Mesenchymal stem cell (in vitro differentiated cells and primary cell): ENCODE data around the gene BSND.

Source experiments
- DNase-seq: peaks from one replicate; pipeline ENCODE4 v3.0.0-alpha.2; 2013
- H2AFZ ChIP-seq: one replicate; pipeline ENCODE4 v1.6.1; 2013; ENCODE audit warnings: low read depth, mild to moderate bottlenecking, control low read depth, inconsistent platforms, low read length, moderate library complexity
- H2AK5ac ChIP-seq: 2 replicates; pipeline ENCODE4 v1.6.1; 2013; ENCODE audit warnings: low read length, moderate library complexity, mild to moderate bottlenecking, inconsistent platforms; ENCODE audit not compliant: severe bottlenecking
- H2BK120ac ChIP-seq: one replicate; pipeline ENCODE4 v1.6.1; 2013; ENCODE audit warnings: low read depth, mild to moderate bottlenecking, inconsistent platforms, low read length, moderate library complexity
- H2BK12ac ChIP-seq, 2 experiments: one replicate each; pipeline ENCODE4 v1.6.1; 2013; ENCODE audit warnings: inconsistent platforms in 2 of 2, low read length in 2 of 2, mild to moderate bottlenecking in 2 of 2, moderate library complexity in 2 of 2, control low read depth in 1 of 2
- H2BK15ac ChIP-seq: one replicate; pipeline ENCODE4 v1.6.1; 2013; ENCODE audit warnings: mild to moderate bottlenecking, low read depth, inconsistent platforms; ENCODE audit not compliant: poor library complexity, severe bottlenecking
- H2BK5ac ChIP-seq: 2 replicates; pipeline ENCODE4 v1.6.1; 2013; ENCODE audit warnings: low read depth, mild to moderate bottlenecking, low read length, control low read depth, inconsistent platforms; ENCODE audit not compliant: poor library complexity, severe bottlenecking
- H3K14ac ChIP-seq, 2 experiments: one replicate each; pipeline ENCODE4 v1.6.1; 2013; ENCODE audit warnings: inconsistent platforms in 2 of 2, low read length in 2 of 2, control low read depth in 1 of 2, mild to moderate bottlenecking in 1 of 2, moderate library complexity in 1 of 2
- H3K18ac ChIP-seq, 2 experiments: one replicate each; pipeline ENCODE4 v1.6.1; 2013; ENCODE audit warnings: inconsistent platforms in 2 of 2, low read length in 2 of 2, control low read depth in 1 of 2, low read depth in 1 of 2, mild to moderate bottlenecking in 1 of 2
- H3K23ac ChIP-seq, 2 experiments: one replicate each; pipeline ENCODE4 v1.6.1; 2013; ENCODE audit warnings: inconsistent platforms in 2 of 2, low read length in 2 of 2, mild to moderate bottlenecking in 2 of 2, moderate library complexity in 2 of 2, control low read depth in 1 of 2
- H3K27ac ChIP-seq: 2 replicates; pipeline ENCODE4 v1.5.1; 2013; ENCODE audit warnings: mild to moderate bottlenecking, moderate library complexity, low read length, control low read depth, inconsistent platforms; ENCODE audit not compliant: poor library complexity, severe bottlenecking
- H3K27me3 ChIP-seq, 2 experiments: 2 replicates each; pipeline versions ENCODE4 v1.6.1 to v1.7.0; 2013; ENCODE audit warnings: low read length in 2 of 2, mild to moderate bottlenecking in 2 of 2, moderate library complexity in 2 of 2, control low read depth in 1 of 2, inconsistent platforms in 1 of 2; ENCODE audit not compliant: control insufficient read depth in 1 of 2, insufficient read depth in 1 of 2
- H3K36me3 ChIP-seq, 2 experiments: 2 replicates each; pipeline versions ENCODE4 v1.6.1 to v1.7.0; 2013; ENCODE audit warnings: low read length in 2 of 2, control low read depth in 1 of 2, inconsistent platforms in 1 of 2, low read depth in 1 of 2, mild to moderate bottlenecking in 1 of 2; ENCODE audit not compliant: insufficient read depth in 2 of 2, control insufficient read depth in 1 of 2
- H3K4ac ChIP-seq, 2 experiments: one replicate each; pipeline ENCODE4 v1.6.1; 2013; ENCODE audit warnings: inconsistent platforms in 2 of 2, low read length in 2 of 2, mild to moderate bottlenecking in 2 of 2, moderate library complexity in 2 of 2, control low read depth in 1 of 2, low read depth in 1 of 2
- H3K4me1 ChIP-seq: 2 replicates; pipeline ENCODE4 v1.6.1; 2013; ENCODE audit warnings: low read depth, low read length, control low read depth; ENCODE audit not compliant: control insufficient read depth, insufficient read depth
- H3K4me2 ChIP-seq: 2 replicates; pipeline ENCODE4 v1.6.1; 2013; ENCODE audit warnings: low read length, mild to moderate bottlenecking, inconsistent platforms; ENCODE audit not compliant: poor library complexity, severe bottlenecking
- H3K4me3 ChIP-seq, 2 experiments: 2 replicates each; pipeline versions ENCODE4 v1.5.1 to v1.7.0; 2013; ENCODE audit warnings: low read length in 2 of 2, mild to moderate bottlenecking in 2 of 2, control low read depth in 1 of 2, low read depth in 1 of 2; ENCODE audit not compliant: insufficient read depth in 1 of 2
- H3K79me1 ChIP-seq: replicated peaks from 2 replicates; pipeline ENCODE4 v1.6.1; 2013; ENCODE audit warnings: mild to moderate bottlenecking, control low read depth, low read length, inconsistent platforms; ENCODE audit not compliant: poor library complexity, severe bottlenecking
- H3K9ac ChIP-seq: 2 replicates; pipeline ENCODE4 v1.7.0; 2013; ENCODE audit warnings: mild to moderate bottlenecking, low read length, moderate library complexity
- H3K9me3 ChIP-seq: 2 replicates; pipeline ENCODE4 v1.7.0; 2013; ENCODE audit warnings: mild to moderate bottlenecking, low read length; ENCODE audit not compliant: control insufficient read depth
- H4K8ac ChIP-seq: one replicate; pipeline ENCODE4 v1.6.1; 2013; ENCODE audit warnings: inconsistent platforms, mild to moderate bottlenecking, low read length, moderate library complexity
- H4K91ac ChIP-seq: one replicate; pipeline ENCODE4 v1.6.1; 2013; ENCODE audit warnings: mild to moderate bottlenecking, low read length, inconsistent platforms
- WGBS: methylation state at CpG from one replicate; pipeline ENCODE4 v1.1.7; 2013; ENCODE audit warnings: mixed read lengths; 5-methylcytosine and 5-hydroxymethylcytosine counted together

Gene BSND

GRCh38 chr1:54989473-54989872, 9.3 kb upstream of the BSND start:
- Histone ChIP-seq H2BK12ac (no peak overlapping the region), H2AFZ (no peak overlapping the region), H2AK5ac (peak overlapping the region; percentile 70), H2BK120ac (no peak overlapping the region), H2BK5ac (no peak overlapping the region), H3K4me3 (no peak overlapping the region), H3K9me3 (no peaks in the 10 kb centered on the region), H3K27me3 (peaks cover 0 to 5% of the 10 kb centered on the region in 2 experiments), H3K36me3 (peaks cover 0 to 4% of the 10 kb centered on the region in 2 experiments), H3K4ac (no peak overlapping the region), H3K23ac (no peak overlapping the region), H3K18ac (no peak overlapping the region), H4K8ac (no peak overlapping the region), H3K14ac (peak overlapping the region in 1 of 2 experiments; percentile 31), H3K79me1 (no peaks in the 10 kb centered on the region), H3K27ac (no peak overlapping the region), H3K4me1 (peaks cover 16% of the 10 kb centered on the region), H4K91ac (no peak overlapping the region), H3K4me2 (no peak overlapping the region), H2BK15ac (no peak overlapping the region), H3K9ac (no peak overlapping the region)
- DNase-seq, result no peak
- WGBS, result 90% methylated on average over 8 of the region's 8 CpGs

GRCh38 chr1:54989968-54990810, 8.5 kb upstream of the BSND start:
- H3K27me3 ChIP-seq, result peaks cover 4 to 9% of the 10 kb centered on the region in 2 experiments
- H3K79me1 ChIP-seq, result no peaks in the 10 kb centered on the region
- H3K14ac ChIP-seq, result peak overlapping the region in 1 of 2 experiments; percentile 27
- no peak overlapping the region for H2BK12ac ChIP-seq
- H2BK5ac ChIP-seq, result no peak overlapping the region
- H3K4me1 ChIP-seq, result peaks cover 16% of the 10 kb centered on the region
- H4K91ac ChIP-seq, result no peak overlapping the region
- no peak overlapping the region for H3K18ac ChIP-seq
- no peak overlapping the region for H3K4ac ChIP-seq
- peaks cover 0 to 4% of the 10 kb centered on the region in 2 experiments for H3K36me3 ChIP-seq
- no peaks in the 10 kb centered on the region for H3K9me3 ChIP-seq
- no peak overlapping the region for H2AFZ ChIP-seq
- no peak overlapping the region for H4K8ac ChIP-seq
- H3K4me2 ChIP-seq, result no peak overlapping the region
- H2BK120ac ChIP-seq, result no peak overlapping the region
- no peak overlapping the region for H2AK5ac ChIP-seq
- DNase-seq, result no peak
- H3K4me3 ChIP-seq, result no peak overlapping the region
- H2BK15ac ChIP-seq, result no peak overlapping the region
- H3K9ac ChIP-seq, result no peak overlapping the region
- no peak overlapping the region for H3K23ac ChIP-seq
- no peak overlapping the region for H3K27ac ChIP-seq
- WGBS, result 74% methylated on average over 11 of the region's 13 CpGs

GRCh38 chr1:54990916-54991315, 7.8 kb upstream of the BSND start:
- H2BK5ac ChIP-seq, result no peak overlapping the region
- H2AK5ac ChIP-seq, result no peak overlapping the region
- WGBS, result 70% methylated on average over 4 of the region's 4 CpGs
- H2BK12ac ChIP-seq, result no peak overlapping the region
- no peak overlapping the region for H2AFZ ChIP-seq
- DNase-seq, result no peak
- peaks cover 0 to 4% of the 10 kb centered on the region in 2 experiments for H3K36me3 ChIP-seq
- H3K23ac ChIP-seq, result no peak overlapping the region
- no peak overlapping the region for H2BK120ac ChIP-seq
- H3K14ac ChIP-seq, result no peak overlapping the region
- H3K4me1 ChIP-seq, result peaks cover 20% of the 10 kb centered on the region
- peak overlapping the region; percentile 32 for H4K8ac ChIP-seq
- no peak overlapping the region for H3K4me3 ChIP-seq
- no peaks in the 10 kb centered on the region for H3K79me1 ChIP-seq
- H3K27ac ChIP-seq, result no peak overlapping the region
- H3K27me3 ChIP-seq, result peaks cover 12 to 17% of the 10 kb centered on the region in 2 experiments
- no peak overlapping the region for H3K9ac ChIP-seq
- H4K91ac ChIP-seq, result no peak overlapping the region
- no peak overlapping the region for H3K18ac ChIP-seq
- H3K4me2 ChIP-seq, result no peak overlapping the region
- no peak overlapping the region for H2BK15ac ChIP-seq
- H3K4ac ChIP-seq, result no peak overlapping the region
- no peaks in the 10 kb centered on the region for H3K9me3 ChIP-seq

GRCh38 chr1:54991939-54992338, 6.8 kb upstream of the BSND start:
- H3K4ac ChIP-seq, result no peak overlapping the region
- 74% methylated on average over 12 of the region's 12 CpGs for WGBS
- H3K79me1 ChIP-seq, result no peaks in the 10 kb centered on the region
- no peak for DNase-seq
- H4K8ac ChIP-seq, result no peak overlapping the region
- H3K18ac ChIP-seq, result no peak overlapping the region
- peaks cover 15 to 23% of the 10 kb centered on the region in 2 experiments for H3K27me3 ChIP-seq
- no peak overlapping the region for H2BK120ac ChIP-seq
- H2AK5ac ChIP-seq, result no peak overlapping the region
- H3K4me1 ChIP-seq, result peaks cover 25% of the 10 kb centered on the region
- H2BK12ac ChIP-seq, result no peak overlapping the region
- peaks cover 0 to 4% of the 10 kb centered on the region in 2 experiments for H3K36me3 ChIP-seq
- H2BK15ac ChIP-seq, result no peak overlapping the region
- no peak overlapping the region for H3K4me3 ChIP-seq
- no peak overlapping the region for H3K9ac ChIP-seq
- no peak overlapping the region for H3K14ac ChIP-seq
- H4K91ac ChIP-seq, result no peak overlapping the region
- H3K4me2 ChIP-seq, result no peak overlapping the region
- H3K27ac ChIP-seq, result no peak overlapping the region
- H3K9me3 ChIP-seq, result no peaks in the 10 kb centered on the region
- no peak overlapping the region for H2BK5ac ChIP-seq
- peak overlapping the region in 1 of 2 experiments; percentile 57 for H3K23ac ChIP-seq
- no peak overlapping the region for H2AFZ ChIP-seq
